NCI-H524 (cell line): Measurements from ENCODE around the gene TLR10.
"Not testable (repeated sequence)": the region's sequence is repeated elsewhere in the genome, so short reads cannot be mapped to it uniquely, and the experiment has no call there.

Experiments used
- DNase-seq, 2 experiments: peaks; one replicate each; lab custom pipeline; 2025; lab: John Stamatoyannopoulos, UW

The TLR10 gene

DNA sequence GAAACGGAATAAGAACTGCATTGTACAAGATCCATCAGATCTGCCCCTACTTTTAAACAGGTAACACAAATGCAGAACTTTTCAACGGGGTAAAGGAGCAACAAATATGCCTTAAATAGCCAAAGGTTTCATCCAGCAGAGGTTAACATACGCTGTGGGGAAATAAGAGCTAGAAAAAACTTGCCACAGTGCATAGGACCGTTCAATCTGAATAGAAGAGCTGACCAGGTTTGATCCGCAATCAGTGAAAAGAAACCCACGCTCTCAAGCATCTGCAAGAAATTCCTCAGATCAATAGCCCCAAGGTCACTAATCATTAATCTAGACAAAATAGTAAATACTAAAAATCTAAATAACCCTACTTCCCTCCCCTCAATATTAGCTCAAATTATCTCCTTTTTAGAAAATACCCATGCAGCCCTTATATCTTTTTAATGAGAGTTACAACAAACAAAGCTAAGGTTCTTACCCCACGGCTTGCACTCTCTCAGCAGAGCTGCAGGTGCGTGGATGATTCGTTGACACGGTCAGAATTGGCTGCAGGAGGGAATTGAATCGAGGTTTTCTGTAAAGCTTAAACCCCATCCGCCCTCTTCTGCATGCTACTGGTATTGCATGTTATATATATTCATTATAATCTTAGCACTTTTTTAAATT lies at the start of gene TLR10:
TSS of gene TLR10 (minus strand) at position 539 of the 657 bp plus-strand sequence. CDS start 7,400 bp downstream, outside the sequence.
- DNase-seq = peak; percentile 30 to 64

- DNase-seq = no peak
Observed at GRCh38 chr4:38832206-38832605, 49.4 kb upstream of the TLR10 start.

DNA sequence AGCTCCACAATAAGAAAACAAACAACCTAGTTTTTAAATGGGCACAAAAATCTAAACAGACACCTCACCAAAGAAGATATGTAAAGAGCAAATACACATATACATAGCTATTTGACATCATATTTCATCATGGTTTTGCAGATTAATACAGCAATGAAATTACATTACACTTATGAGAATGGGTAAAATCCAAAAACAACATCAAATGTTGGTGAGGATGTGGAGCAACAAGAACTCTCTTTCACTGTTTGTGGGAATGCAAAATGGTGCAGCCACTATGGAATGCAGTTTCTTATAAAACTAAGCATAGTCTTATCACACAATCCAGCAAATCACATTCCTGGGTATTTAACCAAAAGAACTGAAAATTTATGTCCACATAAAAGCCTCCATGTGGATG lies 48.9 kb upstream of the TLR10 start:
- no peak for DNase-seq

- DNase-seq = no peak
Observed at GRCh38 chr4:38829237-38829636, 46.4 kb upstream of the TLR10 start.

DNA sequence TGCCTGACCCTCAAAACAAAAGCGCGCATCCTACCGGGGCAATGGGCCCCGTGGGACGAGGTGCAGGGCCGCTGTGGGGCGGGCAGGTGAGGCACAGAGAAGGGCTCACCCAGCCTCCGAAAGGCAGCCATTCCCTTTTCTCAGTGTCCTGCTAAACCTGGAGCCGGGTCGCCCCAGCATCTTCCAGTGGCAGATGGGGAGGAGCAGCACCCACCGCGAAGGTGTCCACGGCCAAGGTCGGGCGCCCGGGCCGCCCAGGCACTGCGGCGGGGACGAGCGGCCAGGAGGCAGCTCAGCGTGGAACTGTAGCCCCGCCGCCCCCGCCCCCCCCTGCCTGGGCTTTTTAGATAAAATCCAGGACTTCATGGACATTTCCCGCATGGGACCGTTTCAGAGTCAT lies 41.0 kb upstream of the TLR10 start:
- no peak for DNase-seq

DNA sequence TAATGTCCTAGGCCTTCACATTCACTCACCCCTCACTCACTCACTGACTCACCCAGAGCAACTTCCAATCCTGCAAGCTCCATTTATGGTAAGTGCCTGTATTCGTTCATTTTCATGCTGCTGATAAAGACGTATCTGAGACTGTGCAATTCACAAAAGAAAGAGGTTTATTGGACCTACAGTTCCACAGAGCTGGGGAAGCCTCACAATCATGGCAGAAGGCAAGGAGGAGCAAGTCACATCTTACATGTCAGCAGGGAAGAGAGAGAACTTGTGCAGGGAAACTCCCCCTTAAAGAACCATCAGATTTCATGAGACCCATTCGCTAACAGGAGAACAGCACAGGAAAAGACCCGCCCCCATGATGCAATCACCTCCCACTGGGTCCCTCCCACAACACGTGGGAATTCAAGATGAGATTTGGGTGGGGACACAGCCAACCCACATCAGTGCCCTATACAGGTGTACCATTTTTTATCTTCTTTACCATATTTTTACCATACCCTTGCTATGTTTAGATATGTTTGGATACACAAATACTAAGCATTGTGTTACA lies 40.0 kb upstream of the TLR10 start:
- no peak for DNase-seq

GRCh38 chr4:38821739-38822138 lies 38.9 kb upstream of the TLR10 start:
- DNase-seq = no peak

DNA sequence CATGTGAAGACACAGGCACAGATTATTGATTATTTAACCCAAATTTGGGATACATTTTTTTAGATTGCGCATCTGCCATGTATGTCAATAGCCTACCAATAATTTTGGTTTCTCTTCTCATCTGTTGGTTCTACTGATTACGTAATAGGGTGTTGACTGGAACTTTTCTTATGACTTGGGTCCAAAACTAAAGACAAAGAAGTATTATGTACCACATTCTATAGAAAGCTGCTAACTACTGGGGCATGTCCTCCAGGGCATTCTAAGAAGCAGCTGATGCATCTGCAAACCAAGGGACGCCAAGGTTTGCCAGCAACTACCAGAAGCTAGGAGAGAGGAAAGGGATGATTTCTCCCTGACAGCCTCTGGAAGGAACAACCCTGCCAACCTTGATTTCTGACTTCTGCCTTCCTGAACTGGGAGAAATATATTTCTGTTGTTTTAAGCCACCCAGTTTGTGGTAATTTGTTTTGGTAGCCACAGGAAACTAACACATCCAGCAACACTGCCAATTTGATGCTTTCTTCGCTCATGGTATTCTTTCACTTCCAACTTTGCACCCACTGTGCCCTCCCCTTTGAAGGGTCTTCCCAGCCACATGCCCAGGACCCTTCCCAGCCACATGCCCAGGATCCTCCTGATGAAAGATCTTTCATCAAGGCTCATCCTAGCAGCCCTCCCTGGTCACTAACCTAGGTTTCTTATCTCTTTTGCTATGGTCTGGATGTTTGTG lies 37.7 kb upstream of the TLR10 start:
- no peak for DNase-seq

DNA sequence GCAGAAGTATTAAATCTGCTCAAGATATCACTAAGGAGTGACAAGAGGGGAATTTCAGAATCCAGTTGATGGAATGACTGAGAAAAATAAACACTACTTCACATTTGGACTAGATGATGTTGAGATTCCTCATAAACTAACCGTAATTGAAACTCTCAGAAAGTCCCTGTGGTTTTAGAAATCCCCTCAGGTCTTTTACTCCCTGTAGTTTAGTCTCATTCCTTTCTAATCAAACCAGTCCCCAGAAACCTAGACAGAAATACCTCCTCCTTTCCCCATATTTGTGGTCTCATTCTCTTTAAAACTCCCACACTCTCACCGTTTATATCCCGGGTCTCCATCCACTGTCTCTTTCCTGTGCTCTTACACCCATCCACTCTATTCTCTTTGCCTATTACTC lies 36.8 kb upstream of the TLR10 start:
- no peak for DNase-seq

DNA sequence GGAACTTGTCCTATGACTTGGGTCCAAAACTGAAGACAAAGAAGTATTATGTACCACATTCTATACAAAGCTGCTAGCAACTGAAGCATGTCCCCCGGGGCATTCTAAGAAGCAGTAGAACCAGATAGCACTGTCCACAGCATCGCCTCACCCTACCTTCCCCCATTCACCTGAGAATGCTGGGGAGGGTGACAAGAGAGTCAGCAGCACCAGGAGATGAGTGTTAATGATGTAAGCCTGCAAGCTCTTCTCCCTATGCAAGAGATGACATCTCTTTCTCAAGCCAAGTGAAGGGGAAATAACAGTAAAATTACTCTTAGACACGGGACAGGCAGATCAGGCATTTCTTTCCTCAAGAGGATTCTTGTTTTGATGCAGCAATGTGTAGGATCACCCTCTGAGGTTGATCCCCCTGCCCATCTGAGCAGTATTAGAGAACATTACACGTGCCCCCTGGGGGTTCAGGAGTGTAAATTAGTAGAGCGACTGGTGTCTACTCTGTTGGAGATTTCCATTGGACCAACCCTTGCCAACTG lies 35.7 kb upstream of the TLR10 start:
- DNase-seq = no peak

DNA sequence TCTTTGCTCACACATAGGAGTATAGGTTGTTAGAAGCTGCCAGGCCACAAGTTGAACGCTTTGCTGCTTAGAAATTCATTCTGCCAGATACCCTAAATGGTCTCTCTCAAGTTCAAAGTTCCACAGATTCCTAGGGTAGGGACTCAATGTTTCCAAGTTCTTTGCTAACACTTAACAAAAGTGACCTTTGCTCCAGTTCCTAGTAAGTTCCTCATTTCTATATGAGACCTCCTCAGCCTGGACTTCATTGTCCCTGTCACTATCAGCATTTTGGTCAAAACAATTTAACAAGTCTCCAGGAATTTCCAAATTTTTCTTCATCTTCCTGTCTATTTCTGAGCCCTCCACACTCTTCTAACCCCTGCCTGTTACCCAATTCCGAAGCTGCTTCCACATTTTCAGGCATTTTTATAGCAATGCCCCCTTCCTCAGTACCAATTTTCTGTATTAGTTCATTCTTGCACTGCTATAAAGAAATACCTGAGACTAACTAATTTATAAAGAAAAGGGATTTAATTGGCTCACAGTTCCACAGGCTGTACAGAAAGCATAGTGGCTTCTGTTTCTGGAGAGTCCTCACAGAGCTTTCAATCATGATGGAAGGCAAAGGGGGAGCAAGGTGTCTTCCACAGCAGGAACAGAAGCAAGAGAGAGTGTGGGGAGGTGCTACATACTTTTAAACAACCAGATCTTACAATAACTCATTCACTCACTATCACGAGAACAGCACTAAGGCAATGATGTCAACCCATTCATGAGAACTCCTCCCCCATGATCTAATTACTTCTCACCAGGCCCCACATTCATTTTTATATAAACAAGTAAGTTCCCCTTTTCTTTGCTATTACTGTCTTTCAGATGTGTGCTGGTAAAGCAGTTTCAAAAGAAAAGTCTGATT lies 33.3 kb upstream of the TLR10 start:
- DNase-seq = no peak

- no peak for DNase-seq
Observed at GRCh38 chr4:38814386-38814785, 31.6 kb upstream of the TLR10 start.

GRCh38 chr4:38811297-38811696 lies 28.5 kb upstream of the TLR10 start:
- no peak for DNase-seq

GRCh38 chr4:38807462-38807861 lies 24.7 kb upstream of the TLR10 start:
- not testable (repeated sequence) for DNase-seq

DNA sequence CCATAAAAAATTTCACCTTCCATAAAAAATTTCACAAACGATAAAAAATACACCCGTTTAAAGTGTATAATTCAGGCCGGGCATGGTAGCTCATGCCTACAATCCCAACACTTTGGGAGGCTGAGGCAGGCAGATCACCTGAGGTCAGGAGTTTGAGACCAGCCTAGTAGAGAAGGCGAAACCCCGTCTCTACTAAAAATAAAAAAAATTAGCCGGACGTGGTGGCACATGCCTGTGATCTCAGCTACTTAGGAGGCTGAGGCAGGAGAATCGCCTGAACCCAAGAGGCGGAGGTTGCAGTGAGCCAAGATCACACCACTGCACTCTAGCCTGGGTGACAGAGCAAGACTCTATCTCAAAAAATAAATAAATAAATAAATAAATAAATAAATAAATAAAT lies 23.5 kb upstream of the TLR10 start:
- DNase-seq = not testable (repeated sequence)

- DNase-seq = no peak
Observed at GRCh38 chr4:38805530-38806145, 22.8 kb upstream of the TLR10 start.

DNA sequence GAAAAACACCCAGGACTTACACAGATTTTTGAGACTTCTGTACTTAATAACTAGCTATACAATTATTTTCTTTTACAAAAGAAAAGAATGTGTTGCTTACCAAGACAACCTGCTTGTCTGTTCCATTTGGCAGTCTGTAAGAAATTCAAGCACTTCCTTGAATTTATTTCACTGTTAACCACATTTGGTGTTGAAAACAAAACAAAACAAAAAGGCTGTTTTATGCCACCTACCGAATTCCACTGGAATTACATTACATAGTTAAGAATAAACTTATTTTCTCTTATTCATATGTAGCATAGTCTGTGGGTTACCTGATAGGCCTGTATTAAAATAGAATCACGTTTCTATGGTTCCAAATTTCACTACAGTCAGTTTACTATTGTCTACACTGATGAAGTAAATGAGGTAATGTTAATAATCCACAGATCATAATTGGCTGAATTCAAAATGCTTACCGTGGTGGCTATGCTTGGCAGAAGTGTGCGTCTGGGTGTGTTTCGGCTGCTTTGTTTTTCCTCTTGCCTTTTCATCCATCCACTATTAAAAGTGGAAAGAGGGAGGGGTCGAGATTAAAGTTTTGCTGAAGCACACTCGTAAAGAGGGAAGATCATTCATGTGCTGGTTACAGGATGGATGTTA lies 22.0 kb upstream of the TLR10 start, which contains the start of gene TLR1:
TSS of gene TLR1 (minus strand) at position 138 of the 642 bp plus-strand sequence. CDS start 5,960 bp downstream, outside the sequence.
- DNase-seq = peak in 1 of 2 experiments; percentile 9

DNA sequence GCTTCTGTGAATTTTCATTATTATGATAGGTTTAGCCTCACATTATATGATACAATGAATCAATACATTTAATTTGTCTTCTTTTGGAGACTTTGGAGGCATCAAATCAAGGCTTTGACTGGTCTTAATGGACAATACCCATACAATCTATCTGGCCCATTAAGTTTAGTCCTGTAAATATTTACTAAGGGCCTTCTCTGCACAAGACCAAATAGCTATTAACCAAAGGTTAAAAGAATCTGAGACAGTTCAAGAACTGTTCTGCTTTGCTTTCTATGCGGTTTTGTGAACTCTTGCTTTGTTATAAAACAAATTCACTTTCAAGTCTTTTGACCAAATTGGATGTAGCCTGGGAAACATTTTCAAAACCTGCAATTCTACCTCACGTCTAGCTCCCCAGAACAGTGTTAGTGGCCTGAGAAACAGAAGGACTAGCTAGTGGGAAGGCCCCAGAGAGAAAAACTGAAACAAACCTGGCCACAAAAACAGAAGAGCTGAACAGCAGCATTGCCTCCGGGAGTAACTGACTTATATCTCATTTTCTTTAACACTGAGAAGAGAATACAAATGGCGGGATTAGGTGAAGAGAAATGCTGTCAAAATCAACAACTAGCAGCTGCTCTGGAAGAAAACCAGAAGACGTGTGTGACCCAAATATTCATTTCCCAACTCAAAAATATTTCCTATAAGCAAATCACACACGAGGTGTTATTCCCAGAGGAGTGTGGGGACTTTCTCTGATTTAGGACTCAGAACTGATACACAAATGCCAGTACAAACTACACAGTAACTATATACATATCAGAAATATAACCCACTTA lies 21.3 kb upstream of the TLR10 start:
- DNase-seq = no peak

GRCh38 chr4:38802561-38803355 lies 20.0 kb upstream of the TLR10 start:
- DNase-seq = no peak
